NB4 (cell line): ENCODE measurements around the gene KLB.

Experiments used
- POLR2A ChIP-seq: IDR thresholded peaks from 2 replicates; pipeline ENCODE4 v1.6.1; 2011; ENCODE audit warnings: mild to moderate bottlenecking; ENCODE audit not compliant: insufficient read length; ENCODE audit errors: extremely low read depth
- TF ChIP-seq, protein P1 (sequence below): IDR thresholded peaks from one replicate; pipeline ENCODE4 v1.5.1; 2012; ENCODE audit warnings: low read depth, low read length

DNA sequence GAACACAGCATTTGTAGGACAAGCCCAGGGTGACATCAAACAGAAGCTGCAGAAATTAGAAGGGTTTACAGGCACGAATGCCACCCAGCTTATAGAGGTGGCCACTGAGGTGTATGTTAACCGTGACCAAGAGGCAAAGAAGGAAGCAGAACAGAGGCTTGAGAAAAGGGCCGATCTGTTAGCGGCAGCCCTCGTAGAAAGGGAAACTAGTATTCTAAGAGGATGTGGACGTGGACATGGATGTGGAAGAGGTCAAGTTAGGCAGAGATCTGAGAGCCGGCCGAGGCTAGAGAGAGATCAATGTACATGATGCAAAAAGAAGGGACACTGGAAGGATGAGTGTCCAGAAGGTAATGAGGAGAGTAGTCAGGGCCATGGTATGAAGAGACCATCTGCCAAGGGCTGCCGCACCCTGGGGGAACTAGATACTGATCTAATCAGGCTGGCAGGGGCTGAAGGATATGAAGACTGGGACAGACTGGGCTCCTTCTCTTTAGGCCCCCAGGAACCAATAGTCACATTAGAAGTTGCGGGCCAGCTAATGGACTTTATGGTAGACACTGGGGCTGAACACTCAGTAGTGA, 79.6 kb downstream of the KLB start:
- no peak for TF ChIP-seq POLR2A
- TF ChIP-seq, protein P1, sequence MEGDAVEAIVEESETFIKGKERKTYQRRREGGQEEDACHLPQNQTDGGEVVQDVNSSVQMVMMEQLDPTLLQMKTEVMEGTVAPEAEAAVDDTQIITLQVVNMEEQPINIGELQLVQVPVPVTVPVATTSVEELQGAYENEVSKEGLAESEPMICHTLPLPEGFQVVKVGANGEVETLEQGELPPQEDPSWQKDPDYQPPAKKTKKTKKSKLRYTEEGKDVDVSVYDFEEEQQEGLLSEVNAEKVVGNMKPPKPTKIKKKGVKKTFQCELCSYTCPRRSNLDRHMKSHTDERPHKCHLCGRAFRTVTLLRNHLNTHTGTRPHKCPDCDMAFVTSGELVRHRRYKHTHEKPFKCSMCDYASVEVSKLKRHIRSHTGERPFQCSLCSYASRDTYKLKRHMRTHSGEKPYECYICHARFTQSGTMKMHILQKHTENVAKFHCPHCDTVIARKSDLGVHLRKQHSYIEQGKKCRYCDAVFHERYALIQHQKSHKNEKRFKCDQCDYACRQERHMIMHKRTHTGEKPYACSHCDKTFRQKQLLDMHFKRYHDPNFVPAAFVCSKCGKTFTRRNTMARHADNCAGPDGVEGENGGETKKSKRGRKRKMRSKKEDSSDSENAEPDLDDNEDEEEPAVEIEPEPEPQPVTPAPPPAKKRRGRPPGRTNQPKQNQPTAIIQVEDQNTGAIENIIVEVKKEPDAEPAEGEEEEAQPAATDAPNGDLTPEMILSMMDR: no peak
